Transverse colon (tissue), 4 donors: ENCODE measurements around the gene GPR6.

Experiments
- EP300 ChIP-seq: sonication (generic); formaldehyde crosslinking; IDR thresholded peaks from one replicate; pipeline ENCODE4 v1.6.1; 2017; ENCODE audit warnings: antibody characterized with exemption, low read depth
- POLR2A ChIP-seq: fragments of 450-650 bp; IDR thresholded peaks from one replicate; pipeline ENCODE4 v1.6.1; 2016; ENCODE audit warnings: antibody characterized with exemption, mild to moderate bottlenecking, moderate library complexity
- POLR2AphosphoS5 ChIP-seq, 3 donors: sonication (generic); formaldehyde crosslinking; IDR thresholded peaks; one replicate each; pipeline ENCODE4 v1.6.1; 2016; ENCODE audit warnings: antibody characterized with exemption in 3 of 3
- TF ChIP-seq, protein P1 (sequence below), 5 experiments: fragments of 200-600 bp in 3 of 5; fragments of 450-650 bp in 2 of 5; sonication (generic) in 3 of 5; IDR thresholded peaks; 1 replicate in 2 of 5; 2 replicates in 3 of 5; pipeline ENCODE4 v1.5.1; 2016 to 2017; ENCODE audit warnings: antibody characterized with exemption in 5 of 5, inconsistent platforms in 3 of 5, mild to moderate bottlenecking in 2 of 5, moderate library complexity in 1 of 5

DNA sequence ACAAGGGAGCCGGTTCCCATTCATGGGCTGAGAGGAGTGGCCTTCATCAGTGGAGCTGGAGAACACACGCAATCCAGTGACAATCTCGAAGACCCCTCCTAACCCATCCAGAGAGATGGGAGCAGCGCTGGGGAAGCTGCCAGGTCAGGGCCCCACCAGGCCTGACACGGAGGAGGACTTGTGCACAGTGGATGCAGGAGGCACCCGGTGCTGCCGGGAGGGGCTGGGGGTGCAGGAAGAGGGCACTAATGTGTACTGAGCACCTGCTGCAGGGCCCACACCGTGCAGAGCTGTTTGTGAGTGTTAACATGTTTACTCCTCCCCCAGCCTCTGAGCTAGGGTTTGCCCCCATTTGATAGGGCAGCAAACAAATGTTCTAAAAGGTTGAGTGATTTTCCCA lies 43.8 kb upstream of the GPR6 start:
- no peak for TF ChIP-seq POLR2A
- TF ChIP-seq EP300 = no peak
- TF ChIP-seq, protein P1, sequence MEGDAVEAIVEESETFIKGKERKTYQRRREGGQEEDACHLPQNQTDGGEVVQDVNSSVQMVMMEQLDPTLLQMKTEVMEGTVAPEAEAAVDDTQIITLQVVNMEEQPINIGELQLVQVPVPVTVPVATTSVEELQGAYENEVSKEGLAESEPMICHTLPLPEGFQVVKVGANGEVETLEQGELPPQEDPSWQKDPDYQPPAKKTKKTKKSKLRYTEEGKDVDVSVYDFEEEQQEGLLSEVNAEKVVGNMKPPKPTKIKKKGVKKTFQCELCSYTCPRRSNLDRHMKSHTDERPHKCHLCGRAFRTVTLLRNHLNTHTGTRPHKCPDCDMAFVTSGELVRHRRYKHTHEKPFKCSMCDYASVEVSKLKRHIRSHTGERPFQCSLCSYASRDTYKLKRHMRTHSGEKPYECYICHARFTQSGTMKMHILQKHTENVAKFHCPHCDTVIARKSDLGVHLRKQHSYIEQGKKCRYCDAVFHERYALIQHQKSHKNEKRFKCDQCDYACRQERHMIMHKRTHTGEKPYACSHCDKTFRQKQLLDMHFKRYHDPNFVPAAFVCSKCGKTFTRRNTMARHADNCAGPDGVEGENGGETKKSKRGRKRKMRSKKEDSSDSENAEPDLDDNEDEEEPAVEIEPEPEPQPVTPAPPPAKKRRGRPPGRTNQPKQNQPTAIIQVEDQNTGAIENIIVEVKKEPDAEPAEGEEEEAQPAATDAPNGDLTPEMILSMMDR (IDR thresholded peaks at IDR 0.05) = no peak
- no peak for TF ChIP-seq POLR2AphosphoS5 (IDR thresholded peaks at IDR 0.05)
